ENCODE results near the gene DLX1. TPM values are rescaled to one million over a fixed set of nuclear protein-coding genes. Genes with fewer than 3 reads are reported as not detected.
A peak's percentile ranks its signal among the peaks of the same experiment; 100 is the strongest.

The DLX1 gene
- total and polyA plus RNA-seq, 8 donors: 0.25 to 1.1 TPM; not detected in 6

- H3K27me3 ChIP-seq: peaks cover 72 to 100% (median 99%) of the 10 kb centered on the region in 3 donors
- peaks cover 0 to 7% (median 0%) of the 10 kb centered on the region in 4 donors for H3K9me3 ChIP-seq
- 12 to 19% (median 17%) methylated on average over 11 of the region's 11 CpGs for WGBS, 5 donors
- no peak overlapping the region for H3K27ac ChIP-seq
- no peak overlapping the region for H3K4me3 ChIP-seq
- DNase-seq: peak in 1 of 2 donors; percentile 25
- no peaks in the 10 kb centered on the region for H3K36me3 ChIP-seq
- TF ChIP-seq EP300 (IDR thresholded peaks at IDR 0.05) (no peak), CTCF (IDR thresholded peaks at IDR 0.05) (no peak), POLR2AphosphoS5 (IDR thresholded peaks at IDR 0.05) (no peak), POLR2A (IDR thresholded peaks at IDR 0.05) (no peak)
- intact Hi-C loops (cut with DNase I; ENCODE audit: low total_unique reads): no loop called here
- peaks cover 27 to 51% (median 46%) of the 10 kb centered on the region in 4 donors for H3K4me1 ChIP-seq
Observed at GRCh38 chr2:172091761-172092566, 6.7 kb downstream of the DLX1 start.

DNA sequence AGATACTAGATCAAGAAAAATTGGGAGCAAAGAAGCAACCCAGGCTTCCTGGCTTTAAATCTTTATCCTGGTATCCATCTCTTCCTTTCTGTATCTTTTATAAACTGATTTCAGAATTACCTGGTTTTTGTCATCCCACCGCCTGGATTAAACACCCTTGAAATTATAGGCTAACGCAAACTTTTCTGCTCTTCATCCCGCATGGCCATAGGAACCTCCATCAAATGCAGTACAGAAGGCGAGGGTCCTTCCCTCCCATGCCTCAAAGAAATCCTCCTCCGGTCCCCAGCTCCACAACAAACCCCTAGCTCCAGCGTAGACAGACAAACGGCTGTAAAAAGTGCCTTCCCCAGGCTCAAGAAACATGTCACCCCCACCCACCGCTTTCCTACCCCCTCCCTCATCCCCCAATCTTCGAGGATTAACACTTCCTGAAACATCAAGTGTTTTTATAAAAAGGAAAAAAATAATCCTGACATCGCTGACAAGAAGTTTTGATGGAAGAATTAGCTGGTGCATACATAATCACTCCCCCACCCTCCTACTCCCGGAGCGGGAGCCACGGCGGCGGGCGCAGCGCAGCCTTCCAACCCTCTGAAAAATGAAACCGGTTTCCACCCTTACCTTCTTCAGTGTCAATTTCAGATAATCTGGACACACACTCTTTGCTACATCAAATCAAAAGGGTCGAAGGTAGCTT lies 7.6 kb downstream of the DLX1 start:
- DNase-seq: no peak
- 10 to 17% (median 14%) methylated on average over 19 of the region's 19 CpGs for WGBS, 5 donors
- no peak overlapping the region for H3K4me3 ChIP-seq
- H3K27ac ChIP-seq: no peak overlapping the region
- TF ChIP-seq POLR2A (IDR thresholded peaks at IDR 0.05) (no peak), CTCF (IDR thresholded peaks at IDR 0.05) (no peak)
- peaks cover 71 to 100% (median 99%) of the 10 kb centered on the region in 3 donors for H3K27me3 ChIP-seq
- H3K36me3 ChIP-seq: no peaks in the 10 kb centered on the region
- peaks cover 30 to 51% (median 49%) of the 10 kb centered on the region in 4 donors for H3K4me1 ChIP-seq
- intact Hi-C loops (cut with DNase I; ENCODE audit: low total_unique reads): no loop called here
- H3K9me3 ChIP-seq: peaks cover 0 to 7% (median 0%) of the 10 kb centered on the region in 4 donors

DNA sequence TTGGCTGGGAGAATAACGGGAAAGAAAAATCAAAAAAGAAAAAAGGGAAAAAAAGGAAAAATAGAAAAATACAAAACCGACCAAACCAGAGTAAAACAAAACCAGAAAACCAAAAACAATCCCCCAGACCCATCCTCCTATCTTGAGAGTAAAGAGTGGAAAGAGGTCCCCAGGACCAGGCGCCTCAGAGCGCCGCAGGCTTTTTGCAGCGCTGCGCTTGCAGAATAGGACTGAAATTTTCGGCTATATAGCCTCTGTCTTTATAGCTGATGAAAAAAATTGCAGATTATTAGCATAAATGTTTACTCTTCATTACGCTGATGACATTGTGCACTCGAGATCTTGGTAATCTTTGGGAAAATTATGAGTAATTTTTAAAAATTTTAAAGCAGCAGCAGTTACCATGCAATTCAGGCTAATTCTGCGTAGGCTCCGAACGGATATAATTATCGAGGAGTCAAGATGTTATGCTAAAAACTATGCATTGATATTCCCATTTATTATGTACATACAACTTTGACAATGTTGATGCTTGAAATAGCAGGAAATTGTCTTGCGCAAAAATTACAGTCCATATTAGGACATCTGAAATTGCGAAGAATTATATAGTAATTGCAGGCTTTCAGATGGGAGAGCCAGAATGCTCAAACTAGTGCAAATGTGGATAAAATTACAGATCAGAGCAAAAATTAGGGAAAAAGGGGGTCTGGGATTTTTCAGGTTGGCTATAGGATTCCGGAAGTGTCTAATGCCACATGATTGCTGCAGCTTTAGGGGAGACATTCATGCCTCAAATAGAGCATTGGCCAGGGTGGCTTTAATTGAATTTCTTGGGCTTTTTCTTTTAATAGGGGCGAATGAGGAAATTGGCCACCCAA lies 8.3 kb downstream of the DLX1 start:
- peaks cover 70 to 100% (median 99%) of the 10 kb centered on the region in 3 donors for H3K27me3 ChIP-seq
- H3K4me1 ChIP-seq: peaks cover 30 to 51% (median 43%) of the 10 kb centered on the region in 4 donors
- peak in 1 of 2 donors; percentile 12 for DNase-seq
- H3K27ac ChIP-seq: no peak overlapping the region
- intact Hi-C loops (cut with DNase I; ENCODE audit: low total_unique reads): no loop called here
- no peaks in the 10 kb centered on the region for H3K36me3 ChIP-seq
- H3K9me3 ChIP-seq: peaks cover 0 to under 1% (median 0%) of the 10 kb centered on the region in 4 donors
- no peak overlapping the region for H3K4me3 ChIP-seq
- no peak for TF ChIP-seq CTCF (IDR thresholded peaks at IDR 0.05)
- no peak for TF ChIP-seq POLR2A (IDR thresholded peaks at IDR 0.05)
- no peak for TF ChIP-seq POLR2AphosphoS5 (IDR thresholded peaks at IDR 0.05)
- TF ChIP-seq EP300 (IDR thresholded peaks at IDR 0.05): no peak
- WGBS, 5 donors: 12 to 23% (median 19%) methylated on average over 18 of the region's 18 CpGs

Measured in stomach (tissue), 9 donors.